Measurements from ENCODE around the gene WDR90. TPM values are rescaled to one million over a fixed set of nuclear protein-coding genes. Genes with fewer than 3 reads are reported as not detected.

WDR90 gene
- total RNA-seq, 1 donor from 2014 or later: 4.2 TPM

- peak in 1 of 2 donors; percentile 18 for DNase-seq (ENCODE audit: low read depth in 2 of 2)
These were observed 26.1 kb downstream of the WDR90 start, which contains the start of gene RHBDL1 for GRCh38 chr16:674968-675883. RHBDL1 (plus strand) TSS chr16:675671; CDS start chr16:675791, 120 bp downstream.

DNA sequence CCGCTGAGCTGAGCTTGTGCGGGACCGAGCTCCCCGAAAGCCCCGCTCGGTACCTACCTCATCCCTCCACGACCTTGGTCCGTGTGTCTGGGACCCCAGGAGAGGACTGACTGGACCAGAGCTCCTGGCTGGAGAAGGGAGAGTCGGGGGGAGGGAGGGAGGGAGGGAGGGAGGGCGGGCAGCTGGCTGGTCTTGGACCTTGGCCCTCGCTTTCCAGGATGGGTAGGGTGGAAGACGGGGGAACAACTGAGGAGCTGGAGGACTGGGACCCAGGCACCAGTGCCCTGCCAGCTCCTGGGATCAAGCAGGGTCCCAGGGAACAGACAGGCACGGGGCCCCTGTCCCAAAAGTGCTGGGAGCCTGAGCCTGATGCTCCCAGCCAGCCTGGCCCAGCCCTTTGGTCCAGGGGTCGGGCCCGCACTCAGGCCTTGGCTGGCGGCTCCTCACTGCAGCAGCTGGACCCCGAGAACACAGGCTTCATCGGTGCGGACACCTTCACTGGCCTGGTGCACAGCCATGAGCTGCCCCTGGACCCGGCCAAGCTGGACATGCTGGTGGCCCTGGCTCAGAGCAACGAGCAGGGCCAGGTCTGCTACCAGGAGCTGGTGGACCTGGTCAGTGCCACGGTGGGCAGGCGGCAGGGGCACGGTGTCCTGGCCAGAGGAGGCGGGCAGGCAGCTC is 26.9 kb downstream of the WDR90 start:
- DNase-seq (ENCODE audit: low read depth in 2 of 2): no peak

- no peak for DNase-seq (ENCODE audit: low read depth in 2 of 2)
These were observed 27.4 kb downstream of the WDR90 start for GRCh38 chr16:676565-676902.

DNA sequence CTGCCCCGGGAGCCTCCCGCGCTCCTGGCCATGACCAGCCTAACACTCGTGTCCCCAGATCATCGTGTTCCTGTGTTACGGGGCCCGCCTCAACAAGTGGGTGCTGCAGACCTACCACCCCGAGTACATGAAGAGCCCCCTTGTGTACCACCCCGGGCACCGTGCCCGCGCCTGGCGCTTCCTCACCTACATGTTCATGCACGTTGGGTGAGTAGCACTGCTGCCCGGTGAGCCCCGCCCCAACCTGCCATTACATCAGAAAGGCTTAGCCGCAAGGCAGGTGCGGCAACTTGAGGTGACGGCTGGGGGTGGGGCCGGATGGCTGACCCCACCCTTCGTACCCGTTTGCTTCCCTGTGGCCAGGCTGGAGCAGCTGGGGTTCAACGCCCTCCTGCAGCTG is 27.7 kb downstream of the WDR90 start:
- no peak for DNase-seq (ENCODE audit: low read depth in 2 of 2)

DNA sequence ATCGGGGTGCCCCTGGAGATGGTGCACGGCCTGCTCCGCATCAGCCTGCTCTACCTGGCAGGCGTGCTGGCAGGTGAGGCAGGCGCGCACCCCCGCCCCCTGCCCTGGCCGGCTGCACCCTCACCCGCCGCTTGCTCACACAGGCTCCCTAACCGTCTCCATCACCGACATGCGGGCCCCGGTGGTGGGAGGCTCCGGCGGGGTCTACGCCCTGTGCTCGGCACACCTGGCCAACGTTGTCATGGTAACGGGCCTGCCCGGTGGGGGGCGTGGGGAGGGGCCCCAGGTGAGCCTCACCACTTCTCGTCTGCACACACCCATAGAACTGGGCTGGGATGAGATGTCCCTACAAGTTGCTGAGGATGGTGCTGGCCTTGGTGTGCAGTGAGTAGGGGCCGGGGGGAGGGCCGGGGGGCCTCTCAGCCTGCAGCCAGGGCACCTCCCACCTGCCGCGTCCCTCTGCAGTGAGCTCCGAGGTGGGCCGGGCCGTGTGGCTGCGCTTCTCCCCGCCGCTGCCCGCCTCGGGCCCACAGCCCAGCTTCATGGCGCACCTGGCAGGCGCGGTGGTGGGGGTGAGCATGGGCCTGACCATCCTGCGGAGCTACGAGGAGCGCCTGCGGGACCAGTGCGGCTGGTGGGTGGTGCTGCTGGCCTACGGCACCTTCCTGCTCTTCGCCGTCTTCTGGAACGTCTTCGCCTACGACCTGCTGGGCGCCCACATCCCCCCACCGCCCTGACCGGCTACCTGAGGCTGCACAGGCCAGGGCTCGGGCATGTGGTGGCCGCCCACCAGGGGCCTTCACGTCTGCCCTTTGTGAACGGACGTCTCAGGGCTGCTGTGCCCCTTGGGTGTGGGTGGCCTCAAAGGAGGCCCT is 28.4 kb downstream of the WDR90 start:
- DNase-seq (ENCODE audit: low read depth in 2 of 2): no peak

GRCh38 chr16:678209-678857 is 29.2 kb downstream of the WDR90 start:
- DNase-seq (ENCODE audit: low read depth in 2 of 2): no peak

- DNase-seq (ENCODE audit: low read depth in 2 of 2): peak; percentile 49 to 77
These were observed 30.0 kb downstream of the WDR90 start for GRCh38 chr16:678858-679813.

GRCh38 chr16:679814-680624 is 30.9 kb downstream of the WDR90 start, which contains the start of gene STUB1:
STUB1 (plus strand) TSS chr16:680410; CDS start chr16:680526, 116 bp downstream.
- DNase-seq (ENCODE audit: low read depth in 2 of 2): peak; percentile 90 to 95

GRCh38 chr16:680625-680945 is 31.4 kb downstream of the WDR90 start:
- no peak for DNase-seq (ENCODE audit: low read depth in 2 of 2)

GRCh38 chr16:680967-681745 is 32.0 kb downstream of the WDR90 start:
- peak; percentile 43 to 45 for DNase-seq (ENCODE audit: low read depth in 2 of 2)

DNA sequence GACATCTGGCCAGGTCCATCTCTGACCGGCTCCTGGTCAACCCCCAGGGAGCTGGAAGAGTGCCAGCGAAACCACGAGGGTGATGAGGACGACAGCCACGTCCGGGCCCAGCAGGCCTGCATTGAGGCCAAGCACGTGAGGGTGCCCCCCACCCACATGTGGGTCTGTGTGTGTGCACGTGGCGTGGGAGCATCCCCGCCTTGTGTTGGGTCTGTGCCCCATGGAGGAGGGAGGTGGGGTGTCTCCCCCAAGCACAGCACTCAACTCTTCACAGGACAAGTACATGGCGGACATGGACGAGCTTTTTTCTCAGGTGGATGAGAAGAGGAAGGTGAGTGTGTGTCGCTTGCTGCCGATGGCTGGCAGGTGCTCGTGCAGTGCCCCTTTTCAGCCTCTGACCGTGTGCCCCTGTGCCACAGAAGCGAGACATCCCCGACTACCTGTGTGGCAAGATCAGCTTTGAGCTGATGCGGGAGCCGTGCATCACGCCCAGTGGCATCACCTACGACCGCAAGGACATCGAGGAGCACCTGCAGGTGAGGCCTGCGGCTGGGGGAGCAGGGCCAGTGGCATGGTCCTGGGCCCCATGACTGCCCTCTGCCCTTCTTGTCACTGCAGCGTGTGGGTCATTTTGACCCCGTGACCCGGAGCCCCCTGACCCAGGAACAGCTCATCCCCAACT is 32.7 kb downstream of the WDR90 start:
- DNase-seq (ENCODE audit: low read depth in 2 of 2): no peak

- DNase-seq (ENCODE audit: low read depth in 2 of 2): no peak
These were observed 33.6 kb downstream of the WDR90 start for GRCh38 chr16:682493-683395.

GRCh38 chr16:683396-684070 is 34.4 kb downstream of the WDR90 start:
- peak in 1 of 2 donors; percentile 20 for DNase-seq (ENCODE audit: low read depth in 2 of 2)

DNA sequence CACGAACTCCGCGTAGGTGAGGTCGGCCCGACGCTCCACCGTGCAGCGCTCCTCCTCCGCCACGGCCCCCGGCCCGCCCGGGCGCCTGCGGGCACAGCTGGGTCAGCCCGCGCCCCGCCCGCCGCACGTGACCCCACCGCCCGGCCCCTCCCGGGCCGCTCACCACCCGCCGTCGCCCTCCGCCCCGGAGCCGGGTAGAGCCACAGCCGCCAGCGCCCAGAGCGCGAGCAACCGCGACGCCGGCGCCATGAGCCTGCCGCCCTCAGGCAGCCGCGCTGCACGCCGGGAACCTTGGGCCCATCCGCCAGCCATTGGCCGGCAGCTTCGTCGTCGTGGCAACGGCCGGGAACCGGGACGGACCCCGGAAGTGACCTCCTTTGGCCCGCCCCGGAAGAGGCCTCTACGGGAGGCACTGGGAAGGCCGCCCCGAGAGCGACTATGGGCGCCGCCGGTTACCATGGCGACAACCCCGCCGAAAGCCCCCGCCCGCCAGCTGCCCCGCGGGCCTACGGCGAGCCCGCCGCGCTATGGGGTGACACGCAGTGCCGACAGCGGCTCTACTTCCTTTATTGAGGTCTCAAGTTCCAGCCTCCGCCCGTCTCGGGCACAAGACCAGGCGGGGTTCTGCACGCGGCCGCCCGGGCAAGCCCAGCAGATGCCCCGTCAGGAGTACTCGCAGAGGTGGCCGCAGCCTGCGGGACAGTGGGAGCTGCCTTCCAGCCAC is 35.1 kb downstream of the WDR90 start, which contains the start of gene JMJD8:
TSS of gene JMJD8 (minus strand) at position 264 of the 724 bp plus-strand sequence. CDS start at position 249, 15 bp downstream.
- DNase-seq (ENCODE audit: low read depth in 2 of 2): peak; percentile 87 to 93

DNA sequence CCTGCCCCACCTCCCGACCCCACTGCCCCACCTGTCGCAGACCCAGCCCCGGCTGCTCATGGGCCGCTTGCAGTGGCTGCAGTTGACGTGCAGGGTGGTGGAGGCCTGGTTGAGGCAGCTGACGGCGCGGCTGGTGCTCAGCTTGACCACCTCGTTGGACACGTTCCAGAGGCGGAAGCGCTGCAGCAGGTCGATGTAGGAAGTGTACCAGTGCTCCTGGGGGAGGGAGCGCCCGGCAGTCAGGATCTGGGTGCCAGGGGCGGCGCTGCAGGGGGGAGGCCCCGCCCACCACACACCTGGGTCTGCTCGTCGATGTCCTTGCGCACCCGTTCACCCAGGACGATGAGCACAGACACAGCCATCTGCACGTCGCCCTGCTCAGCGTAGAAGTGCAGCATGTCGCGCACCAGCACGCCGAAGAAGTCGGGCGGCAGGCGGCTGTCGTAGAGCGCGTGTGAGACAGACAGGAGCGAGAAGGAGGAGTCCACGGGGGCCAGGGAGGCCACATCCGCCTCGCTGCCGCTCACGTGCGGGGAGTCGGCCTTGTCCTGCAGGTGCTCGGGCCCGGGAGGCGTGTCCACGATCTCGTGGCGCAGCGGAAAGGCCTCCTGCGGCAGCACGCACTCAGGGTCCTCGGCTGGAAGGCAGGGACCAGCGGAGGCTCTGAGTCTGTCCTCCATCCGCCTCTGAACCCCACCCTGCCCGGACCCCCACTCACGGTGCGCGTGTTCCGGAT is 36.0 kb downstream of the WDR90 start:
- DNase-seq (ENCODE audit: low read depth in 2 of 2): no peak

Data from lung microvascular endothelial cell (primary cell).